Lower leg skin (tissue), 3 donors: ENCODE results near the gene CCL22.

Experiments
- POLR2A ChIP-seq, 2 donors: fragments of 450-650 bp; IDR thresholded peaks; one replicate each; pipeline ENCODE4 v1.6.1; 2016 to 2017; ENCODE audit warnings: antibody characterized with exemption in 2 of 2, mild to moderate bottlenecking in 1 of 2, moderate library complexity in 1 of 2
- TF ChIP-seq, protein P1 (sequence below), 3 donors: fragments of 450-650 bp; IDR thresholded peaks; one replicate each; pipeline ENCODE4 v1.5.1; 2016; ENCODE audit warnings: antibody characterized with exemption in 3 of 3, mild to moderate bottlenecking in 3 of 3, moderate library complexity in 2 of 3

GRCh38 chr16:57361404-57361803 is 2.8 kb downstream of the CCL22 start:
- no peak for TF ChIP-seq POLR2A (IDR thresholded peaks at IDR 0.05)
- TF ChIP-seq, protein P1, sequence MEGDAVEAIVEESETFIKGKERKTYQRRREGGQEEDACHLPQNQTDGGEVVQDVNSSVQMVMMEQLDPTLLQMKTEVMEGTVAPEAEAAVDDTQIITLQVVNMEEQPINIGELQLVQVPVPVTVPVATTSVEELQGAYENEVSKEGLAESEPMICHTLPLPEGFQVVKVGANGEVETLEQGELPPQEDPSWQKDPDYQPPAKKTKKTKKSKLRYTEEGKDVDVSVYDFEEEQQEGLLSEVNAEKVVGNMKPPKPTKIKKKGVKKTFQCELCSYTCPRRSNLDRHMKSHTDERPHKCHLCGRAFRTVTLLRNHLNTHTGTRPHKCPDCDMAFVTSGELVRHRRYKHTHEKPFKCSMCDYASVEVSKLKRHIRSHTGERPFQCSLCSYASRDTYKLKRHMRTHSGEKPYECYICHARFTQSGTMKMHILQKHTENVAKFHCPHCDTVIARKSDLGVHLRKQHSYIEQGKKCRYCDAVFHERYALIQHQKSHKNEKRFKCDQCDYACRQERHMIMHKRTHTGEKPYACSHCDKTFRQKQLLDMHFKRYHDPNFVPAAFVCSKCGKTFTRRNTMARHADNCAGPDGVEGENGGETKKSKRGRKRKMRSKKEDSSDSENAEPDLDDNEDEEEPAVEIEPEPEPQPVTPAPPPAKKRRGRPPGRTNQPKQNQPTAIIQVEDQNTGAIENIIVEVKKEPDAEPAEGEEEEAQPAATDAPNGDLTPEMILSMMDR (IDR thresholded peaks at IDR 0.05), result no peak
